ENCODE data around the gene AMER3.
"Not testable (repeated sequence)": the region's sequence is repeated elsewhere in the genome, so short reads cannot be mapped to it uniquely, and the experiment has no call there.

Gene AMER3, protein sequence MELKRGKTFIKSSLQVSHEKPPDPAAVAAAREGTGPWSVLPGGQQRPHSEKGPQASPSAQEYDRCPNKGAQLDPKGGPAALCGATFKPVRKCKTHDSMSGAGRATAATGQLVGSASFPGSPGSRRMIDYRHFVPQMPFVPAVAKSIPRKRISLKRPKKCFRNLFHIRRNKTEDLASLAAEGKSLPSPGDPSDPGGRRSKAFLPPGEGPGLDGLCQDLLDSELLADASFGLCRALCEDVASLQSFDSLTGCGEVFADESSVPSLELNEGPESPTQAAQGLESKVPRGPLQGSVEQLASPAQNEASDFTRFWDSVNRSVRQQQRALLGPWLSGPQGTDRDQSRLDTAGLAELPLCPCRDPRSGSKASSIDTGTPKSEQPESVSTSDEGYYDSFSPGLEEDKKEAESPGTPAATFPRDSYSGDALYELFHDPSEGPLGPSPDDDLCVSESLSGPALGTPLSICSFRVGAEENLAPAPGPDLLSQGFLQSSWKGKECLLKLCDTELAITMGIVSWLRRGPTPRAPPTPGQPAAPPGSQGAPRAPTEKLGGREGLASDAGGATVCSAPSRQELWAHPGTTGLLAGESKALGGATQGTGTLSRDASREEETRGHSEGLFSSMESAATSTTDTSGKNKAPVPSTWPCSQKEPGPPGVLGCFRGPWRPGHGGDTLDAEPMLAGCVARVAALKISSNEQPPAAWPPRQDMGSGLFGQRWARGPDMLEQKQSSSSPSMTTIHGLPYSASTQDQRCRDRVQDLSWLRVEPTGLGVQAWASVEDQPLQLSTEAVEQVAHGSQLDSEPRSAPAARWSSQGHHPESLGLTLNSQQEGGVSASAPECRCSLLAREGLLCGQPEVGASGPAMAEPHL

DNA sequence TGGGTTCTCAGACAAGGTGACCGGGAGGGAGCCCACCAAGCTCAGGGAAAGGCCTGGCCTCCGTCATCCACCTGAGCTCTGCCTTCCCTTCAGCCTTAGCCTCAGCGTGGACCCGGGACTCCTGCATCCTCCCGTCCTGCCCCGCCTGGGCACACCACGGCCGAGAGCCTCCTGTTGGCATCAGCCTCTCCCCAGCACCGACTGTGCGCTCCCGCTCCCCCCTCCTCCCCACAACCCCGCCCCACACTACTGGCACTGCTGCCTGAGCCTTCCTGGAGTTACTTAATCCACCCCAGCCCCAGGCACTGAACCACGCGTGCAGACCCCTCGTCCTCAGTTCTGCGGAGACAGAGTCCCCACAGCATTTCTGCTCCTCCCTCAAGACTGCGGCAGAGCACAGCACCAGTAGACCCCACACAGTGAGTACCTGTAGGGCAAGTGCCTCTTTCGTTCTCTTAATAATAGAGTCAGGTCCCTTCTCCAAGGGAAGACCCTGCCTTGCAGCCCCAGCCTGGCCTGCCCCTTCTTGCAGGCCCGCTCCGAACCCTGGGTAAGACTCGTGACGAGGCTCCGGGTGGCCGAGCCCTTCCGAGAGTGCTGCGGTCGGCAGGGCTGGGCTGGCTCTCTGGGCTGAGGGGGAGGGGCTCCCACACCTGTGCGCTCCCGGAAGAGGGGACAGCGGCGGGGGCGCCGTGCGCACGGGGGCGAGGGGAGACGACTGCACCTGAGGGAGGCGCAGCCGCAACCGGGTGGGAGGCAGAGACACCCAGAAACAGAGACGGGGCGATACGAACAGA lies at the start of gene AMER3:
AMER3 (plus strand) TSS at position 285 of the 797 bp plus-strand sequence. CDS start 6,533 bp downstream, outside the sequence.
- no peak for DNase-seq (ENCODE audit: low read depth in 3 of 3)

DNA sequence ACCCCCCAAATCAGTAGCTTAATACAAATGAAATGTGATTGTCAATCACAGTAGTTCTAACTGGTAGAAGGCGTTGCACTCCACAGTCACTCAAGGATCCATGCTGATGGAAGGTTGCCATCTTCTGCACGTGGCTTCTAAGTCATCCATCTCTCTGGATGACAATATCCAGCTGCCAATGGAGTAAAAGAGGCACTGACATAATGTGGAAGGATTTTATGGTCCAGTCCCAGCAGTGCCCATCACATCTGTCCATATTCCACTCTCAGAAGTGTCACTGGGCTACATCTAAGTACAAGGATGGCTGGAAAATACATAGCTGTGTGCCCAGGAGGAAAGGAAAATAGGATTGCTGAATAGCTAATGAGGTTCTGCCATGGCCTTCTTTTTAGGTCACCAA lies 40.5 kb upstream of the AMER3 start:
- not testable (repeated sequence) for DNase-seq (ENCODE audit: low read depth in 3 of 3)

DNA sequence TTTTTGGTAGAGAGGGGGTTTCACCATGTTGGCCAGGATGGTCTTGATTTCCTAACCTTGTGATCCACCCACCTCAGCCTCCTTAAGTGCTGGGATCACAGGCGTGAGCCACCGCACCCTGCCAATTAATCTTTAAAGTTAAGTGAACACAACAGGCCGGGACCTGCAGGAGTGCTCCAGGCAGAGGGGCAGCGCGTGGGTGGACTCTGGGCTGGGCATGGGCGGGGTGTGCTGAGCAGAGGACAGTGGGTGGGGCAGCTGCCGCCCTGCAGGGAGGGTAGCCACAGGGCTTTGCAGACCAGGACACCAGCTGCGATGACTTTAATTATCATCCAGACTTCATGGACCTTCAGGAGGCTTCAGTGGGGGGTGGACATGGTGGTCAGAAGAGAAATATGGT lies 35.3 kb upstream of the AMER3 start:
- DNase-seq (ENCODE audit: low read depth in 3 of 3): no peak

DNA sequence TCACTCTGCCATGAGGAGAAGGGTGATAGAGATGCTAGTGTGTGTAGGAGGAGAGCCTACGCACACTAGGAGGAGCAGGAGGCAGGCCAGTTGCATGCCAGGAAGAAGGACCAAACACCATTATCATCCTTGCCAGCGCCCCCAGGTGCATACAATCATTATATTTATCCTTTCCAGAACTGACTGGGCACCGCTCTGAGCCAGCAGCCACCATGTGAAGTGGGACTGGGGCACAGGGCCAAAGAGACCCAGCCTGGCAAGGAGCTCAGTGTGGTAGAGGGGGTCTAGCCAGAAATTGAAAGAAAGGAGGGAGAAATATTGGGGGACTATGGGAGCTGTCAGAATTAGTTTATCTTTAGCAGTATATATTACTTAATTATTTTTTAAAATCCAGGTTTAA lies 34.8 kb upstream of the AMER3 start:
- no peak for DNase-seq (ENCODE audit: low read depth in 3 of 3)

DNA sequence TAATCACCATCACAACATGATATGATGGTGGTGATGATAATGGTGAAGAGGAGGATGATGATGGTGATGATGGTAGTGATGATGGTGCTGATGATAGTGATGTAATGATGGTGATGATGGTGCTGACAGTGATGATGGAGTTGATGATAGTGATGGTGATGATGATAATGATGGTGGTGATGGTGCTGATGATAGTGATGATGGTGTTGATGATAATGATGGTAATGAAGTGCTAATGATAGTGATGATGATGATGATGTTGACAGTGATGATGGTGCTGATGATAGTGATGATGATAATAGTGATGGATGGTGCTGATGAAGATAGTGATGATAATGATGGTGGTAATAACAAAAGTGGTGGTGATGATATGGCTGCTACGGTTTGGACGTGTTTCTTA lies 30.9 kb upstream of the AMER3 start:
- DNase-seq (ENCODE audit: low read depth in 3 of 3): no peak

DNA sequence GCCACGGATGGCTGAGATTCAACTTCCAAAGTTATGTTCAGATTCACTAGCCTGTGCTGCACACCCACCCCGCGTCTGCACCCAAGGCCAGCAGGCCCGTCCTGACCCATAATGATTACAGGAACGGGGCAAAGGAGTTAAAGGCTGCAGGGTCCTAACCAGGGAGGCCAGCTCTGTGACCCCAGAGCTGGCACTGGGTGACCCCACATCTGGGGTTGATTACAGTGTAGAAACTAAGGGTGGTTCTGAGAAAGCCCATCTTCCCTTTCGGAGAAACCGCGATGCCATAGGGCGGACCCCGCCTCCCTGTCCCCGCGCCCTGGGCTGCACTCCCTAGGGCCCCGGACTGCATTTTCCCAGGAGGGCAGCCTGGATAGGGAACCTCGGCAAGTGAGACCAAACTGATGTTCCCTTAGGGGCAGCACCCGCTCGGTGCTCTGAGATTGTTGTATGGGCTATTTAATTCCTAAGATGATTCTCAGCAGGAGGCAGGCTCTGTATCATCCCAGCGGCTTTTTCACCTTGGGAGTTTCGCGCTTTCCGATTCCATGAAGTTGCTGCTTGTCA lies 28.6 kb upstream of the AMER3 start:
- no peak for DNase-seq (ENCODE audit: low read depth in 3 of 3)

DNA sequence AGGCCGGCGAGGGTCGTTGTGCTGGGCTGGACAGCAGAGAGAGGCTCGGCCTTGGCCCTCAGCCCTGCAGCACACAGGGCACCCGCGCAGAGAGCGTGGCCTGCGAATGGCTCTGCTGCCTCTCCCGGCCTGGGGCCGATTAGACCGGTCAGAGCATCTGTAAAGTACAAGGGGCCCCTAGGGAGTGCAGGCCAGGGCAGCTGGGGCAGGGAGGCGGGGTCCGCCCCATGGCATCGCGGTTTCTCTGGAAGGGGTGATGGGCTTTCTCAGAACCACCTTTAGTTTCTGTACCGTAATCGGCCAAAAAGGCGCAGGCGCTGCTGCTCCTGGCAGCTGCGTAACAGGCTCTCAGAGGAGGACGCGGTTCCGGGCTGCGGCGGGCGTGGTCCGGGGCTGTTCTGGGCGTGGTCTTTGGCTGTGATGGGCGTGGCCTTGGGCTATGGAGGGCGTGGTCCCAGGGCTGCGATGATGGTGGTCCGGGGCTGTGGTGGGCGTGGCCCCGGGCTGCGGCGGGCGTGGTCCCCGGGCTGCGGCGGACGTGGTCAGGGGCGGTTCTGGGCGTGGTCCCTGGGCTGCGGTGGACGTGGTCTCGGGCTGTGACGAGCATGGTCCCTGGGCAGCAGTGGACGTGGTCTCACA lies 27.9 kb upstream of the AMER3 start:
- DNase-seq (ENCODE audit: low read depth in 3 of 3): peak; percentile 70 to 76 (median 75)

DNA sequence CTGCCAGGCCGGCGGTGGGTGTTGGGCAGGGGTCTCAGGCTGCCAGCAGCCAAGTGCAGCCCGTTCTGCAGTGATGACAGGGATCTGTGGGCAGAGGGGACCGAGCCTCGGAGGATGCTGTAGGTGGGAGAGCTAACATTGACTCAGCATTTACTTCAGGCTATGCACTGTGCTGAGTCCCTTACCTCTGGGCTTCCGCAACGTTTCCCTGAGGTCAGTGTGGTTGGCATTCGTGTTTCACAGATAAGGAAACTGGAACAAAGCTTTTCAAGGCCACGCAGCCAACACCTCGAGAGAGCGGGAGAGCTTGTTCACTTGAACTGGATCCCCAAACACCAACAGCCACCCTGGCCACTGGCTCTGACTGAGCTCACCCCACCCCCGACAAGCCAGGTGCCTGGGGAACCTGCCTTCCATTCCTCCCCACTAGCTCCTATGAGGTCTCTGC lies 27.3 kb upstream of the AMER3 start:
- DNase-seq (ENCODE audit: low read depth in 3 of 3): peak in 2 of 3 experiments; percentile 8 to 14

DNA sequence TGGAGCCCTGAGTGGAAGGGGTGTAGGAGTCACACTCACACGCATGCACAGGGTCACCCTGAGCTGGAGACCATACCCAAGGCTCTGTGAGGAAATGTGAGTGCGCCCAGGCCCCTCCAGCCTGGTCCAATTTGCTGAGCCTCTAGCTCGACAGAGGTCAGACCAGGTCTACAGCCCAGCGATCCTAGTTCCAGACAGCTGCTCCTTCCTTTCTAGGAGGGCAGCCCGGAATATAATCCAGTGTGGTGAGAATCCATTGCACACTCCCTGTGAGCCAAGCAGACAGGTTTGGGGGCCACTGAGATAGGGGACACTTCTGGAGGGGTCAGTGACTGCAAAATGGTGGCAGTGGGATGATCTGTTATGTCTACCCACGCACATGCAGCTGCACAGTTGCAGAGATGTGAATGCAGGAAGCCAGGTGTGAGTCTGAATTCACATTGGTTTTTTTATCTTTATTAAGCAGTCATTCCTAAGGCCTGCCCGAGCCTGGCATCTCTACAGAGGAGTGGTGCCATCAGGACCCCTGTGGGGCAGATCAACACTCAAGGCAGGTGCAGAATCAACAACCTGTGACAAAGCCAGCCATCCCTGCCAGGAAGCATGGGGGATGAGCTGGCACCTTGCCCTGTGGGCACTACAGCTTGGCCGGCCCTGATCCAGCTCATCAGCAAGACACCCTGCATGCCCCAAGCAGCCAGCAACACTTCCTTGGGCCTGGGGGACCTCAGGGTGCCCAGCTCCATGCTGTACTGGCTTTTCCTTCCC lies 26.6 kb upstream of the AMER3 start, which contains the start of gene GPR148:
GPR148 (plus strand) TSS at position 522 of the 768 bp plus-strand sequence; CDS start at position 604, 82 bp downstream.
- DNase-seq (ENCODE audit: low read depth in 3 of 3): no peak

DNA sequence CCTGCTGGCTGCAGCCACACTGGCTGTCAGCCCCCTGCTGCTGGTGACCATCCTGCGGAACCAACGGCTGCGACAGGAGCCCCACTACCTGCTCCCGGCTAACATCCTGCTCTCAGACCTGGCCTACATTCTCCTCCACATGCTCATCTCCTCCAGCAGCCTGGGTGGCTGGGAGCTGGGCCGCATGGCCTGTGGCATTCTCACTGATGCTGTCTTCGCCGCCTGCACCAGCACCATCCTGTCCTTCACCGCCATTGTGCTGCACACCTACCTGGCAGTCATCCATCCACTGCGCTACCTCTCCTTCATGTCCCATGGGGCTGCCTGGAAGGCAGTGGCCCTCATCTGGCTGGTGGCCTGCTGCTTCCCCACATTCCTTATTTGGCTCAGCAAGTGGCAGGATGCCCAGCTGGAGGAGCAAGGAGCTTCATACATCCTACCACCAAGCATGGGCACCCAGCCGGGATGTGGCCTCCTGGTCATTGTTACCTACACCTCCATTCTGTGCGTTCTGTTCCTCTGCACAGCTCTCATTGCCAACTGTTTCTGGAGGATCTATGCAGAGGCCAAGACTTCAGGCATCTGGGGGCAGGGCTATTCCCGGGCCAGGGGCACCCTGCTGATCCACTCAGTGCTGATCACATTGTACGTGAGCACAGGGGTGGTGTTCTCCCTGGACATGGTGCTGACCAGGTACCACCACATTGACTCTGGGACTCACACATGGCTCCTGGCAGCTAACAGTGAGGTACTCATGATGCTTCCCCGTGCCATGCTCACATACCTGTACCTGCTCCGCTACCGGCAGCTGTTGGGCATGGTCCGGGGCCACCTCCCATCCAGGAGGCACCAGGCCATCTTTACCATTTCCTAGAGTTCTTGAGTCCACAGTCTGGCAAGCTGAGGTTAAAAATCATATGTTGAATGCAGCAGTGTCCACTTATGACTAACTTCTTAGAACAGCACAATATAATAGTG lies 25.7 kb upstream of the AMER3 start:
- DNase-seq (ENCODE audit: low read depth in 3 of 3): no peak

DNA sequence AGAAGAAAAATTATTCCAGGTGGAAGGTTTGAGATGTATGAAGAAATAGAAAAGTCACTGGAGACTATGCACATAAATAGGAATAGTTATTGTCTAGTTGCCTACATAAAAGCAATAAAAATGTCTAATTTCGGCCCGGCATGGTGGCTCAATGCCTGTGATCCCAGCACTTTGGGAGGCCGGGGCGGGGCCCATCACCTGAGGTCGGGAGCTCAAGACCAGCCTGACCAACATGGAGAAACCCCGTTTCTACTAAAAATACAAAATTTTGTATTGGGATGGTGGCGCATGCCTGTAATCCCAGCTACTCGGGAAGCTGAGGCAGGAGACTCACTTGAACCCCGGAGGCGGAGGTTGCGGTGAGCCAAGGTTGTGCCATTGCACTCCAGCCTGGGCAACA lies 23.1 kb upstream of the AMER3 start:
- not testable (repeated sequence) for DNase-seq (ENCODE audit: low read depth in 3 of 3)

DNA sequence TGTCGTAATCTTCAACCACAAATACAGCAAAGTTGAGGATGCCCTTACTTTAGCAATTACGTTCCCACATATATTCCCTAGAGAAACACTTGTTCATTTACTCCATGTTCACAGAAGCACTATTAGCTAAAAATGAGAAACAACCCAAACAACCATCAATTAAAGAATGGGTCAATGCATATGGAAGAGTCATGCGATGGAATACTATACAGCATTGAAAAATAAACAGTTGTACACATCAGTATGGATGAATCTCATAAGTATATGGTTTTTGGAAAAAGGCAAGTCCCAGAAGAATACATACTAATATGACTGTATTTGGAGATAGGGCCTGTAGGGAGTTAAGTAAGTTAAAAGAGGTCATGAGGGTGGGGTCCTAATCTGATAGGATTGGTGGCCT lies 20.1 kb upstream of the AMER3 start:
- no peak for DNase-seq (ENCODE audit: low read depth in 3 of 3)

DNA sequence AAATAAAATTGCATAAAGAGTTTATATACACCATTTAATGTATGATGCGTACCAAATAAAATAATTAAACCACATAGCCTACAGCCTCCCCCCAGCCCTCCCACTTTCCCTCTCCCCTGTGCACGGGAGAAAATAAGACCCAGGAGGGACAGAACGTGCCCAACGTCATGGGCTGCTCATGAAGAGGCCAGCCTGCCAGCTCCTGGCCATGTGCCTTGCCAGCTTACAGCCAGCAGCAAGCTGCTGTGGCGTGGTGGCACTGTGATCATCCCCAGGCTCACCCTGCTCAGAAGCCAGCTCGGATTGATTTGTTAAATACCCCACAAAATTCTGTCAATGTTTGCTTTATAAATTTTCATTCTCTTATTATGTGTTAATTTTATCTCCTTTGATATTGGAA lies 18.9 kb upstream of the AMER3 start:
- DNase-seq (ENCODE audit: low read depth in 3 of 3): no peak

DNA sequence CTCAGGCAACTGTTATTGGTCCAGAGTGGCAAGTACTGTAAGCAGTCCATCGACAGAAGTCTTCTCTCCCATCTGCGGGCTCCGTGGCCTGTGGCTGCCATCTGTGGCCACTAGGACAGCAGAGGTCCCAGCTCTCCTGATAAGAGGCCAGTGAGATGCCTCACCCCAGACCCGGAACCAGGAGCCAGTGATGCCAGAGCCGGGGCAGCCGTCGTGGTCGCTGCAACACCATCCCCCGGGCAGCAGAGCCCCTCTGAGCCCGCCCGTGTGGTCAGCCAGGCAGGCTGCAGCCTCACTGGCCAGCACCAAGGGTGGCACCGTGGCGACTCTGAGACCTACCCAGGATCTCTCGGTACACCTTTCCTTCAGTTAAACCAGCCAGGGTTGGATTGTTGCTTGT lies 17.7 kb upstream of the AMER3 start:
- DNase-seq (ENCODE audit: low read depth in 3 of 3): no peak

DNA sequence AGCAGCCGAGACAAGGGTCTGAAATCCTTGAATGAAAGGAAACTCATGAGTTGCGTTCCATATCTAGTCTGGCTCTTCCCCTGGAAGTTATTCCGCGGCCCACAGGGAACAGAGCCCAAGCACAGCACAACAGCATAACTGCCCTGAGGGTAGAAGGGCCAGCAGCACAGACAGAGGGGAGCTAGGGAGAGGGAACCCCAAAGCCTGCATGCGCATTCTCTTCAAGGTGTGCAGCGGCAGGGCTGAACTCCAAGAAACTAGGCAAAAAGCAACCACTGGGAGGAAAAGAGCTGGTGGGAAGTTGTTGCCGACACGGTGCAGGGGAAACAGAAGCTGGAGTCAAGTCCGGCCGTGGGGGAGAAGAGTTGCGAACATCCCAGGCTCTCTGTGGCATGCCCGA lies 14.7 kb upstream of the AMER3 start:
- no peak for DNase-seq (ENCODE audit: low read depth in 3 of 3)

DNA sequence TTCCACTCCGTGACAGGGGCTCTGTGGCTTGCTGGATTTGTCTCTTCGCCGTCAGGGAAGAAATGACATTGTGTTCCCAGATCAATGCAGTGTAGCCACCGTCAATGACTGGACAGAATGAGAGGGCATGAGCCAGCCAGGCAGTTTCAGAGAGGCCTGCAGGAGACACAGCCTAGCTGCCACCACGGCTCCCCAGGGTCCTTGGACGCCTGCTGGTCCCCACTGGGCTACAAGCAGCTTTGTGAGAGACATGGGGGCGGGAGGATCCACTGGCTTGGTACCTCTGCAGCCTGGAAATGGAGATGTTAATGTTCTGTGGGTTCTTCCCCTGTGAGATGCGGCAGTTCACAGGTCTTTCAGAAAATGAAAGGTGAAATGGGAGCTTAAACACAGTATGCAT lies 12.1 kb upstream of the AMER3 start:
- DNase-seq (ENCODE audit: low read depth in 3 of 3): no peak

DNA sequence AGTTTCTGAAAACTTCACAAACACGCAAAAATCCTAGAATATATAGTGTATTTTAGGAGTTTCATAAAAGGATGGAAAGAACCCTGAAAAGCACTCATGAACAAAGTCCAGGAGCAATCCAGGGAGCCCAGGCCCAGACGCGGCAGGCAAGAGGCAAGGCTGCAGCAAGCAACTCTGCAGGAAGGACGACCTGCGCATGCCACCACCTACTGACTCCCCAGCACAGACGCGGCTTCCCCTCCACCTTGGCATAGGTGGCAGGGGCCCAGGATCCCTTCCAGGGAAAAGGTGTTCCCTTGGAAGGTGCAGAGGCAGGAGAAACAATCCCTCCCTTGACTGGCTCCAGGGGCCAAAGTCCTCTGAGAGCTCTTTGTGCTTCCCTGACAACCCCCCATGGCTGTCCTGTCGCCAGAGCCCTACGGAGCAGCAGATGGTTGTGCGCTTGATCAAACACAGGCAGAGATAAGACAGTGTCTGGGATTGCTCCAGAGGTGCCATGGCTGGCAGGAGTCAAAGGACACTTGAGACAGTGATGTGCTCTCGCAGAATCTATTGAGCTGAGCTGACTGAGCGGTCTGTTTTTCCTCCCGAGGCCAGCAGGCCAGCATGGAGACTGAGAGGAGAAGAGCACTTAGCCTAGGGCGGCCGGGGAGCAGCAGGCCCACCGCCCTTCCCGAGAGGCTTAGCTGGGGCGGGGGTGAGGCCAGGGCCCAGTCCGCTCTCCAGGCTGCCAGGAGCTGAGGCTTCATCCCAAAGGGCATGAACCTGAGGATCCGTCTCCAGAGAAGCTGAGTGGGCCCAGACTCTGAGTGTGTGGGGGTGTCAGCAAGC lies 10.8 kb upstream of the AMER3 start:
- no peak for DNase-seq (ENCODE audit: low read depth in 3 of 3)

DNA sequence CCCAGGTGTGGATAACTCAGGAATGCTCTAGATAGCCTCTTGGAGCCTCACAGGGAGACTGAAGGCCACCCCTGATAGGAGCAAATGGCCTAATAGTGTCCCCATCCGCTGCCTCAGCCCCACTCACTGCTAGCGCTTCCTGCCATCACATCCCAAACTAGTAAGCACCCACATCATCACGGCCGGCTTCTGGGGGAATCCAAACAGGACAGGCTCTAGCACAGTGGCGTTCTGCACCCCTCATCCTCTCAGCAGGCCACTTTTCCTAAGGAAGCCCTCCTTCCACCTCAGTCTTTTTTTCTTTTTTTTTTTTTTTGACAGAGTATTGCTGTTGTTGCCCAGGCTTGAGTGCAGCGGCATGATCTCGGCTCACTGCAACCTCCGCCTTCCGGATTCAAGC lies 6.3 kb upstream of the AMER3 start:
- no peak for DNase-seq (ENCODE audit: low read depth in 3 of 3)
